BE2C (cell line): ENCODE measurements around the gene SLC22A23.
"Not testable (repeated sequence)": the region's sequence is repeated elsewhere in the genome, so short reads cannot be mapped to it uniquely, and the experiment has no call there.

ENCODE experiments used
- DNase-seq: peaks from one replicate; pipeline ENCODE4 v3.0.0-alpha.2; 2020
- H3K27me3 ChIP-seq: fragments of 250-450 bp; sonication (Bioruptor Pico); 2 replicates; pipeline ENCODE4 v1.5.1; 2020; ENCODE audit warnings: mild to moderate bottlenecking
- H3K36me3 ChIP-seq: fragments of 250-450 bp; sonication (Bioruptor Pico); 2 replicates; pipeline ENCODE4 v1.5.1; 2020; ENCODE audit warnings: mild to moderate bottlenecking
- H3K4me1 ChIP-seq: fragments of 250-450 bp; sonication (Bioruptor Pico); 2 replicates; pipeline ENCODE4 v1.5.1; 2020
- H3K4me3 ChIP-seq: 2 replicates; pipeline ENCODE4 v1.5.1; 2011; ENCODE audit warnings: low read depth, low read length
- H3K9me3 ChIP-seq: fragments of 250-450 bp; sonication (Bioruptor Pico); 2 replicates; pipeline ENCODE4 v1.5.1; 2020
- CTCF ChIP-seq: IDR thresholded peaks from 2 replicates; pipeline ENCODE4 v1.5.1; 2012; ENCODE audit warnings: mild to moderate bottlenecking, low read depth, low read length

The SLC22A23 gene

GRCh38 chr6:3390698-3391097, 66.2 kb downstream of the SLC22A23 start:
- TF ChIP-seq CTCF = no peak
- no peaks in the 10 kb centered on the region for H3K4me1 ChIP-seq

GRCh38 chr6:3389390-3390167, 67.3 kb downstream of the SLC22A23 start:
- DNase-seq = no peak
- no peaks in the 10 kb centered on the region for H3K4me1 ChIP-seq

More at GRCh38 chr6:3390698-3391097, 66.2 kb downstream of the SLC22A23 start:
- no peak overlapping the region for H3K4me3 ChIP-seq
- DNase-seq = no peak
- H3K9me3 ChIP-seq = no peaks in the 10 kb centered on the region
- no peaks in the 10 kb centered on the region for H3K27me3 ChIP-seq
- H3K36me3 ChIP-seq = no peaks in the 10 kb centered on the region

GRCh38 chr6:3388786-3389185, 68.1 kb downstream of the SLC22A23 start:
- Histone ChIP-seq H3K9me3 (no peaks in the 10 kb centered on the region), H3K4me1 (no peaks in the 10 kb centered on the region), H3K4me3 (no peak overlapping the region), H3K36me3 (no peaks in the 10 kb centered on the region), H3K27me3 (0 out of 2 replicates have a peak, but pooled peaks cover 3% of the 10 kb centered on the region)
- no peak for DNase-seq
- TF ChIP-seq CTCF = no peak

More at GRCh38 chr6:3389390-3390167, 67.3 kb downstream of the SLC22A23 start:
- H3K27me3 ChIP-seq = 0 out of 2 replicates have a peak, but pooled peaks cover 3% of the 10 kb centered on the region
- no peak overlapping the region for H3K4me3 ChIP-seq
- no peaks in the 10 kb centered on the region for H3K9me3 ChIP-seq
- no peak for TF ChIP-seq CTCF
- H3K36me3 ChIP-seq = no peaks in the 10 kb centered on the region

GRCh38 chr6:3386374-3386857, 70.4 kb downstream of the SLC22A23 start:
- TF ChIP-seq CTCF = no peak
- DNase-seq = no peak
- 0 out of 2 replicates have a peak, but pooled peaks cover 3% of the 10 kb centered on the region for H3K27me3 ChIP-seq
- H3K36me3 ChIP-seq = no peaks in the 10 kb centered on the region
- no peak overlapping the region for H3K4me3 ChIP-seq
- no peaks in the 10 kb centered on the region for H3K4me1 ChIP-seq
- no peaks in the 10 kb centered on the region for H3K9me3 ChIP-seq

- H3K9me3 ChIP-seq = no peaks in the 10 kb centered on the region
- no peak for DNase-seq
- H3K4me3 ChIP-seq = no peak overlapping the region
- no peaks in the 10 kb centered on the region for H3K4me1 ChIP-seq
- H3K36me3 ChIP-seq = no peaks in the 10 kb centered on the region
- no peak for TF ChIP-seq CTCF
- H3K27me3 ChIP-seq = 0 out of 2 replicates have a peak, but pooled peaks cover 3% of the 10 kb centered on the region
Observed at GRCh38 chr6:3385660-3386151, 71.1 kb downstream of the SLC22A23 start.

- not testable (repeated sequence) for H3K4me3 ChIP-seq, H3K4me1 ChIP-seq, DNase-seq, H3K9me3 ChIP-seq, H3K27me3 ChIP-seq, H3K36me3 ChIP-seq
Observed at GRCh38 chr6:3385181-3385580, 71.7 kb downstream of the SLC22A23 start.
